ENCODE data around the gene MPST.

DNA sequence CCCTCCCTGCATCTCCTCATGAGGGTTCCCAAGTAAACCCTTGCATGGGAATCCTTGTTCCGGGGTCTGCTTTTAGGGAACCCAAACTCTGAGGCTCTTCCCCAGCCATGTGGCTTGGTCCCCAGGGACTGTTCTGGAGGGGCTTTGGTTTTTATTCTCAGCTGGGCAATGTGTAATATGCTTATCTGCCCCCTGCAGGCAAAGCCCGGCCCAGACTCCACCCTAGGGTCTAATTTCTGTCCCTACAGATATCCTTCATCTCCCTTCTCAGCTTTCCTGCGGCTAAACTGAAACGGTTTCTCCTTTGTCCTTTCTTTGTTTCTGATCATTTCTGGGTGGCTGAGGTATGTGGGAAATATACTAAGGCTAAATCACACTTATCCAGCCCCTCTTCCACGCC, 37.4 kb upstream of the MPST start:
- no peak for TF ChIP-seq POLR2A (IDR thresholded peaks at IDR 0.05)
- TF ChIP-seq, protein P1, sequence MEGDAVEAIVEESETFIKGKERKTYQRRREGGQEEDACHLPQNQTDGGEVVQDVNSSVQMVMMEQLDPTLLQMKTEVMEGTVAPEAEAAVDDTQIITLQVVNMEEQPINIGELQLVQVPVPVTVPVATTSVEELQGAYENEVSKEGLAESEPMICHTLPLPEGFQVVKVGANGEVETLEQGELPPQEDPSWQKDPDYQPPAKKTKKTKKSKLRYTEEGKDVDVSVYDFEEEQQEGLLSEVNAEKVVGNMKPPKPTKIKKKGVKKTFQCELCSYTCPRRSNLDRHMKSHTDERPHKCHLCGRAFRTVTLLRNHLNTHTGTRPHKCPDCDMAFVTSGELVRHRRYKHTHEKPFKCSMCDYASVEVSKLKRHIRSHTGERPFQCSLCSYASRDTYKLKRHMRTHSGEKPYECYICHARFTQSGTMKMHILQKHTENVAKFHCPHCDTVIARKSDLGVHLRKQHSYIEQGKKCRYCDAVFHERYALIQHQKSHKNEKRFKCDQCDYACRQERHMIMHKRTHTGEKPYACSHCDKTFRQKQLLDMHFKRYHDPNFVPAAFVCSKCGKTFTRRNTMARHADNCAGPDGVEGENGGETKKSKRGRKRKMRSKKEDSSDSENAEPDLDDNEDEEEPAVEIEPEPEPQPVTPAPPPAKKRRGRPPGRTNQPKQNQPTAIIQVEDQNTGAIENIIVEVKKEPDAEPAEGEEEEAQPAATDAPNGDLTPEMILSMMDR (IDR thresholded peaks at IDR 0.05) = no peak
- TF ChIP-seq EP300 (IDR thresholded peaks at IDR 0.05) = no peak

Data from suprapubic skin (tissue), 3 donors.